ENCODE data around the gene MSN. TPM values are rescaled to one million over a fixed set of nuclear protein-coding genes. Genes with fewer than 3 reads are reported as not detected.
"Not testable (repeated sequence)": the region's sequence is repeated elsewhere in the genome, so short reads cannot be mapped to it uniquely, and the experiment has no call there.

The MSN gene
- total RNA-seq, result 391 TPM
- 124 TPM for polyA plus RNA-seq (ENCODE audit: insufficient read depth, low read depth, low replicate concordance)
- long read RNA-seq, donor 1, transcript MSN-201 (13 exons, 3,944 nt), result major isoform, 14 of 33 reads
- long read RNA-seq, donor 1, partial matches to known transcripts, result 19 of 33 reads
- long read RNA-seq, donor 1, other reads (novel, unspliced or antisense), result 0 of 33 reads
- long read RNA-seq, donor 2, transcript MSN-201 (13 exons, 3,944 nt), result major isoform, 16 of 120 reads
- long read RNA-seq, donor 2, partial matches to known transcripts, result 104 of 120 reads
- long read RNA-seq, donor 2, other reads (novel, unspliced or antisense), result 0 of 120 reads
- long read RNA-seq, donor 3, transcript MSN-201 (13 exons, 3,944 nt), result major isoform, 17 of 311 reads
- long read RNA-seq, donor 3, partial matches to known transcripts, result 287 of 311 reads
- long read RNA-seq, donor 3, other reads (novel, unspliced or antisense), result 7 of 311 reads
- long read RNA-seq, donor 4, transcript MSN-201 (13 exons, 3,944 nt), result major isoform, 17 of 73 reads
- long read RNA-seq, donor 4, partial matches to known transcripts, result 50 of 73 reads
- long read RNA-seq, donor 4, other reads (novel, unspliced or antisense), result 6 of 73 reads
- long read RNA-seq, donor 5, result 0 reads
- long read RNA-seq, donor 6, transcript MSN-201 (13 exons, 3,944 nt), result major isoform, 5 of 26 reads
- long read RNA-seq, donor 6, partial matches to known transcripts, result 21 of 26 reads
- long read RNA-seq, donor 6, other reads (novel, unspliced or antisense), result 0 of 26 reads
- long read RNA-seq, donor 7, transcript MSN-201 (13 exons, 3,944 nt), result major isoform, 34 of 93 reads
- long read RNA-seq, donor 7, partial matches to known transcripts, result 47 of 93 reads
- long read RNA-seq, donor 7, other reads (novel, unspliced or antisense), result 12 of 93 reads
- long read RNA-seq, donor 8, transcript MSN-201 (13 exons, 3,944 nt), result major isoform, 5 of 74 reads
- long read RNA-seq, donor 8, partial matches to known transcripts, result 69 of 74 reads
- long read RNA-seq, donor 8, other reads (novel, unspliced or antisense), result 0 of 74 reads
- long read RNA-seq, donor 9, transcript MSN-201 (13 exons, 3,944 nt), result major isoform, 6 of 44 reads
- long read RNA-seq, donor 9, partial matches to known transcripts, result 38 of 44 reads
- long read RNA-seq, donor 9, other reads (novel, unspliced or antisense), result 0 of 44 reads
- long read RNA-seq, donor 10, transcript MSN-201 (13 exons, 3,944 nt), result major isoform, 16 of 60 reads
- long read RNA-seq, donor 10, partial matches to known transcripts, result 44 of 60 reads
- long read RNA-seq, donor 10, other reads (novel, unspliced or antisense), result 0 of 60 reads

DNA sequence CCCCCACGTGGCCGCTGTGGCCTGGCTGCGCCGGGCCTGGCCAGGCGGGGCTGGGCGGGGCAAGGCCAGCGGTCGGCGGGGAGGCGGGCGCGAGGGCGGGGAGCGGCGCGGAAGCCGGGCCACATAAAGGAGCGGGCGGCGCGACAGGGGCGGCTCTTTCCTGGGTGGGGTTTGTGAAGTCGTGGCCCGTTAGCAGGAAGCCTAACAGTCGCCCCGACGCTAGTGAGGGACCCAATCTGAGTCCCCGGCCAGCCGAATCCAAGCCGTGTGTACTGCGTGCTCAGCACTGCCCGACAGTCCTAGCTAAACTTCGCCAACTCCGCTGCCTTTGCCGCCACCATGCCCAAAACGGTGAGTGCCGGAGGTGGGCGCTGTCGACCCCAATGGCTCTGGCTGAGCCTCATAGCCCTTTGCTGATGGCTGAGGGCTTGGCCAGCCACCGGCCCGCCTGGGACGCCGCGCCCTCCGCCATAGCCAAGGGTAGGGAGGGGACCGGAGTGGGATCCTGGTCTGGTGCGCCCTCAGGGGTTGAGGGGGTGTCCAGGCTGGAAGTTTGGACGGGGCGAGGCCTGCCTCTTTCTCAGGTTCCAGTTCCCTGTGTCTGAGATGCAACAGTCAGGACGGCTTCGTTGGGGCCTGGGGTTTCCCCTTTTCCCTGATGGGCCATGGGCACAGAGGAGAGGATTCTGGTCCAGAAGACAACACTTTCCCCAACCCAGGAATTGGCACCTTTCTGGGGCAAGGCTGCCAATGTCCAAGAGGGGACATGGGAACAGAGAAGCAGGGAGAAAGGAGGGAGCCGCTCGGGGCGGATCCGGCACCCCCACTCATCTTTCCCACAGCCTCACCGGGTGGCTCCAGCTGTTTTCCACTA lies at the start of gene MSN:
Gene MSN, plus strand, starts transcription at position 152 of the 874 bp plus-strand sequence. Its CDS starts 188 bp downstream, at position 340.
- H3K36me3 ChIP-seq (ENCODE audit: control insufficient read depth in 2 of 3, insufficient read depth in 3 of 3, low read length in 3 of 3), result no peaks in the 10 kb centered on the region
- peak within 1 kb of the TSS; percentile 97 to 99 for H3K27ac ChIP-seq (ENCODE audit: low read depth in 2 of 2, low read length in 2 of 2)
- peak within 1 kb of the TSS; percentile 60 to 95 (median 91) for H3K9ac ChIP-seq (ENCODE audit: low read length in 3 of 3)
- FAIRE-seq (no peak), DNase-seq (peak; percentile 56 to 94 (median 72))
- no peaks in the 10 kb centered on the region for H3K27me3 ChIP-seq (ENCODE audit: control insufficient read depth, insufficient read depth, low read length)
- peak within 1 kb of the TSS; percentile 64 to 93 (median 86) for H3K4me3 ChIP-seq (ENCODE audit: low read length in 3 of 3)
- H3K9me3 ChIP-seq (ENCODE audit: control insufficient read depth in 2 of 3, insufficient read depth in 1 of 3, low read length in 3 of 3), result no peaks in the 10 kb centered on the region
- intact Hi-C loops (cut with DNase I), result no loop called here
- peaks cover 0 to 16% (median 4%) of the 10 kb centered on the region in 3 donors for H3K4me1 ChIP-seq (ENCODE audit: control insufficient read depth in 2 of 3, insufficient read depth in 2 of 3, low read depth in 1 of 3, low read length in 3 of 3)
- TF ChIP-seq, protein P1, sequence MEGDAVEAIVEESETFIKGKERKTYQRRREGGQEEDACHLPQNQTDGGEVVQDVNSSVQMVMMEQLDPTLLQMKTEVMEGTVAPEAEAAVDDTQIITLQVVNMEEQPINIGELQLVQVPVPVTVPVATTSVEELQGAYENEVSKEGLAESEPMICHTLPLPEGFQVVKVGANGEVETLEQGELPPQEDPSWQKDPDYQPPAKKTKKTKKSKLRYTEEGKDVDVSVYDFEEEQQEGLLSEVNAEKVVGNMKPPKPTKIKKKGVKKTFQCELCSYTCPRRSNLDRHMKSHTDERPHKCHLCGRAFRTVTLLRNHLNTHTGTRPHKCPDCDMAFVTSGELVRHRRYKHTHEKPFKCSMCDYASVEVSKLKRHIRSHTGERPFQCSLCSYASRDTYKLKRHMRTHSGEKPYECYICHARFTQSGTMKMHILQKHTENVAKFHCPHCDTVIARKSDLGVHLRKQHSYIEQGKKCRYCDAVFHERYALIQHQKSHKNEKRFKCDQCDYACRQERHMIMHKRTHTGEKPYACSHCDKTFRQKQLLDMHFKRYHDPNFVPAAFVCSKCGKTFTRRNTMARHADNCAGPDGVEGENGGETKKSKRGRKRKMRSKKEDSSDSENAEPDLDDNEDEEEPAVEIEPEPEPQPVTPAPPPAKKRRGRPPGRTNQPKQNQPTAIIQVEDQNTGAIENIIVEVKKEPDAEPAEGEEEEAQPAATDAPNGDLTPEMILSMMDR (IDR thresholded peaks at IDR 0.05; ENCODE audit: borderline replicate concordance, extremely low read depth, insufficient read depth), result no peak

DNA sequence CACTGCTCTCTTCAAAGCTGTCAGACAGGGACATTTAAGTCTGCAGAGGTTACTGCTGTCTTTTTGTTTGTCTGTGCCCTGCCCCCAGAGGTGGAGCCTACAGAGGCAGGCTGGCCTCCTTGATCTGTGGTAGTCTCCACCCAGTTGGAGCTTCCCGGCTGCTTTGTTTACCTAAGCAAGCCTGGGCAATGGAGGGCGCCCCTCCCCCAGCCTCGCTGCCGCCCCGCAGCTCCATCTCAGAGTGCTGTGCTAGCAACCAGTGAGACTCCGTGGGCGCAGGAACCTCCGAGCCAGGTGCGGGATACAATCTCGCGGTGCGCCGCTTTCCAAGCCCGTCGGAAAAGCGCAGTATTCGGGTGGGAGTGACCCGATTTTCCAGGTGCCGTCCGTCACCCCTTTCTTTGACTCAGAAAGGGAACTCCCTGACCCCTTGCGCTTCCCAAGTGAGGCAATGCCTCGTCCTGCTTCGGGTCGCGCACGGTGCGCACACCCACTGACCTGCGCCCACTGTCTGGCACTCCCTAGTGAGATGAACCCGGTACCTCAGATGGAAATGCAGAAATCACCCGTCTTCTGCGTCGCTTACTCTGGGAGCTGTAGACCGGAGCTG lies 47.3 kb upstream of the MSN start:
- H3K27ac ChIP-seq (ENCODE audit: low read depth in 2 of 2, low read length in 2 of 2); H3K9ac ChIP-seq (ENCODE audit: low read length in 3 of 3); DNase-seq; H3K4me1 ChIP-seq (ENCODE audit: control insufficient read depth in 2 of 3, insufficient read depth in 2 of 3, low read depth in 1 of 3, low read length in 3 of 3); H3K4me3 ChIP-seq (ENCODE audit: low read length in 3 of 3); H3K36me3 ChIP-seq (ENCODE audit: control insufficient read depth in 2 of 3, insufficient read depth in 3 of 3, low read length in 3 of 3); intact Hi-C loops (cut with DNase I); H3K27me3 ChIP-seq (ENCODE audit: control insufficient read depth, insufficient read depth, low read length); H3K9me3 ChIP-seq (ENCODE audit: control insufficient read depth in 2 of 3, insufficient read depth in 1 of 3, low read length in 3 of 3); FAIRE-seq: not testable (repeated sequence)

- intact Hi-C loops (cut with DNase I), result no loop called here
- Histone ChIP-seq H3K27ac (ENCODE audit: low read depth in 2 of 2, low read length in 2 of 2) (no peak overlapping the region), H3K27me3 (ENCODE audit: control insufficient read depth, insufficient read depth, low read length) (no peaks in the 10 kb centered on the region), H3K9me3 (ENCODE audit: control insufficient read depth in 2 of 3, insufficient read depth in 1 of 3, low read length in 3 of 3) (no peaks in the 10 kb centered on the region), H3K4me1 (ENCODE audit: control insufficient read depth in 2 of 3, insufficient read depth in 2 of 3, low read depth in 1 of 3, low read length in 3 of 3) (peaks cover 0 to 2% (median 0%) of the 10 kb centered on the region in 3 donors), H3K4me3 (ENCODE audit: low read length in 3 of 3) (no peak overlapping the region), H3K9ac (ENCODE audit: low read length in 3 of 3) (no peak overlapping the region), H3K36me3 (ENCODE audit: control insufficient read depth in 2 of 3, insufficient read depth in 3 of 3, low read length in 3 of 3) (no peaks in the 10 kb centered on the region)
- TF ChIP-seq, protein P1 (IDR thresholded peaks at IDR 0.05; ENCODE audit: borderline replicate concordance, extremely low read depth, insufficient read depth), result no peak
- no peak for DNase-seq
- FAIRE-seq, result no peak
Measured at GRCh38 chrX:65630771-65631170, 36.7 kb upstream of the MSN start.
